Measurements from ENCODE around the gene TFF1.

TFF1 gene

GRCh38 chr21:42366292-42367010 lies at the start of gene TFF1:
TFF1 (minus strand) TSS chr21:42366535; CDS start chr21:42366495, 40 bp downstream.
- ATAC-seq, result no peak

DNA sequence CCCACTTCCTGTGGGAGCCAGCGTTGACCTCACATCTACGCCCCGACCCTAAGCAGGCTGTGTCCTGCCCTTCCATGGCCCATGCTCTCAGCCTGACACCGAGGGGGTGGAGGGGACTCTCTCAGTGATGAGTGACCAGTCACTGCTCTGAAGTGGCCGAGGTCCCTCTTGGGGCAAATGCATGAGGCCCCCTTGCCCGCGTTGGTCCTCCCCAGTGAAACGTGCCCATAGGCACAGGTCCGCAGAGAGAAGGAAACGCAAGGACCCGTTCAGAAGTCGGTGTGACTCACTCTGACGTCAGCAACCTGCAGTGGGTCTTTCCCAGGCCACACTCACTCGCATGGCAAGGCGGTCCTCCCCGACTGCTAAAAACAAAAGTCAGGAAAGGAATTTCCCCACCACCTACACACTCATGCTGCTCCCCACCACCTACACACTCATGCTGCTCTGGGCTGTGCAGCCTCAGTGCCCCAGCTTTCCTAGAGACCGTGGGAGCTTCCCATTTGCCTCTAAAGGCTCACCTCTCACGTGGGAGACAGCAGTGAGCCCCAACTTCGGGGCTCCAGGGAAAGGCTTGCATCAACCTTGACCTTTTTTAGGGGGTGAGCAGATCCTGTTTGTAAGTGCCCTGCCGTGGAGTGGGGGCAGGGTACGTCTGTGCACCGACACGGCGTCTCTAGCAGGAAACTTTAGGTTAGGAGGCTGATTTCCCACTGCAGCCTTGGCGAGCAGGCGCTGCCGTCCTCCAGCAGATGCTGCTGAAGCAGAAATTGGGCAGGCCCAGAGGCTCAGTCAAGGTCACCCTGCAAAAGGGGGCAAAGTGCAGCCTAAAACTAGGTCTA lies 48.8 kb upstream of the TFF1 start:
- no peak for ATAC-seq

More at GRCh38 chr21:42366292-42367010, at the start of gene TFF1:
- TF ChIP-seq CSRNP3 (CRISPR knock-in tag; IDR thresholded peaks at IDR 0.05) (no peak), ZC3H10 (CRISPR knock-in tag; IDR thresholded peaks at IDR 0.05) (no peak), ZNF70 (CRISPR knock-in tag; IDR thresholded peaks at IDR 0.05) (no peak), PATZ1 (CRISPR knock-in tag; IDR thresholded peaks at IDR 0.05; ENCODE audit: borderline replicate concordance) (no peak), TSHZ2 (CRISPR knock-in tag; IDR thresholded peaks at IDR 0.05) (no peak), POU6F1 (CRISPR knock-in tag; IDR thresholded peaks at IDR 0.05; ENCODE audit: borderline replicate concordance, low read depth) (no peak), ZNF8 (CRISPR knock-in tag; IDR thresholded peaks at IDR 0.05) (no peak), ISL1 (CRISPR knock-in tag; IDR thresholded peaks at IDR 0.05) (no peak), OSR1 (CRISPR knock-in tag; IDR thresholded peaks at IDR 0.05) (no peak), CSDC2 (CRISPR knock-in tag; IDR thresholded peaks at IDR 0.05) (no peak), ZFP30 (CRISPR knock-in tag; IDR thresholded peaks at IDR 0.05) (no peak), SNAI2 (CRISPR knock-in tag; IDR thresholded peaks at IDR 0.05) (no peak), TCF4 (CRISPR knock-in tag; IDR thresholded peaks at IDR 0.05; ENCODE audit: borderline replicate concordance) (no peak), PPARA (CRISPR knock-in tag; IDR thresholded peaks at IDR 0.05; ENCODE audit: borderline replicate concordance) (no peak)

More for the DNA sequence above, 48.8 kb upstream of the TFF1 start:
- TF ChIP-seq TOX (CRISPR knock-in tag; IDR thresholded peaks at IDR 0.05; ENCODE audit: borderline replicate concordance), result no peak
- no peak for TF ChIP-seq RARB (CRISPR knock-in tag; IDR thresholded peaks at IDR 0.05)
- TF ChIP-seq OSR1 (CRISPR knock-in tag; IDR thresholded peaks at IDR 0.05), result no peak
- TF ChIP-seq ZFP3 (CRISPR knock-in tag; IDR thresholded peaks at IDR 0.05), result no peak
- no peak for TF ChIP-seq ARNTL (CRISPR knock-in tag; IDR thresholded peaks at IDR 0.05; ENCODE audit: borderline replicate concordance, low read depth)
- no peak for TF ChIP-seq SNAI2 (CRISPR knock-in tag; IDR thresholded peaks at IDR 0.05)
- TF ChIP-seq ZNF8 (CRISPR knock-in tag; IDR thresholded peaks at IDR 0.05), result no peak
- TF ChIP-seq ISL1 (CRISPR knock-in tag; IDR thresholded peaks at IDR 0.05), result no peak
- TF ChIP-seq PPARA (CRISPR knock-in tag; IDR thresholded peaks at IDR 0.05; ENCODE audit: borderline replicate concordance), result no peak
- no peak for TF ChIP-seq TSHZ2 (CRISPR knock-in tag; IDR thresholded peaks at IDR 0.05)
- no peak for TF ChIP-seq GLIS3 (CRISPR knock-in tag; IDR thresholded peaks at IDR 0.05)
- TF ChIP-seq ZNF565 (CRISPR knock-in tag; conservative IDR thresholded peaks at IDR 0.05; ENCODE audit: low read depth), result no peak

Data from SK-N-SH treated with all-trans-retinoic acid at 6 μM for 48 hours (cell line).